ENCODE measurements around the gene ANKRD26. TPM values are rescaled to one million over a fixed set of nuclear protein-coding genes. Genes with fewer than 3 reads are reported as not detected.

The ANKRD26 gene
- total RNA-seq, 1 donor from 2014 or later: 8.8 TPM

DNA sequence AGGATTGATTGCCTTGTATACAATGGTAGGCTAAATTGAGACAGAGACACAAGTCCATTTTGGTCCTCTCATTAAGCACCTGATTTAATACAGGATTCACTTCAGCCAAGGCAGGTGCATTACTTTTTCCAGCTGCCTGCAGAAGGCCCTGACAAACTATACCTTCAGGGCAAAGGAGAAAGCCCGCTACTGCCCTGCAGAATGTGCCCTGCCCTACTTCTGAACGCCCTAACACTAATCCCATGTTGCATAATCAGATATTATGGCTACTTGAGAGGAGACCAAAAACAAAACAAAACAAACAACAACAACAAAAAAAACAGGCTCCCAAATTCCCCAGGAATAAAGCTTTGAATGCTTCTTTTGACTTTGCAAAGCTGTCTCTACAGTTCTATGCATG, 122.7 kb downstream of the ANKRD26 start:
- H3K9me3 ChIP-seq: no peaks in the 10 kb centered on the region
- H3K4me3 ChIP-seq: no peak overlapping the region
- no peak overlapping the region for H3K27ac ChIP-seq
- intact Hi-C loops (cut with DNase I): no loop called here
- no peaks in the 10 kb centered on the region for H3K27me3 ChIP-seq
- DNase-seq (ENCODE audit: extremely low spot score in 2 of 2): no peak
- TF ChIP-seq POLR2AphosphoS5 (IDR thresholded peaks at IDR 0.05; ENCODE audit: insufficient read depth in 1 of 2, low read depth in 1 of 2) (no peak), POLR2A (IDR thresholded peaks at IDR 0.05) (no peak)
- TF ChIP-seq, protein P1, sequence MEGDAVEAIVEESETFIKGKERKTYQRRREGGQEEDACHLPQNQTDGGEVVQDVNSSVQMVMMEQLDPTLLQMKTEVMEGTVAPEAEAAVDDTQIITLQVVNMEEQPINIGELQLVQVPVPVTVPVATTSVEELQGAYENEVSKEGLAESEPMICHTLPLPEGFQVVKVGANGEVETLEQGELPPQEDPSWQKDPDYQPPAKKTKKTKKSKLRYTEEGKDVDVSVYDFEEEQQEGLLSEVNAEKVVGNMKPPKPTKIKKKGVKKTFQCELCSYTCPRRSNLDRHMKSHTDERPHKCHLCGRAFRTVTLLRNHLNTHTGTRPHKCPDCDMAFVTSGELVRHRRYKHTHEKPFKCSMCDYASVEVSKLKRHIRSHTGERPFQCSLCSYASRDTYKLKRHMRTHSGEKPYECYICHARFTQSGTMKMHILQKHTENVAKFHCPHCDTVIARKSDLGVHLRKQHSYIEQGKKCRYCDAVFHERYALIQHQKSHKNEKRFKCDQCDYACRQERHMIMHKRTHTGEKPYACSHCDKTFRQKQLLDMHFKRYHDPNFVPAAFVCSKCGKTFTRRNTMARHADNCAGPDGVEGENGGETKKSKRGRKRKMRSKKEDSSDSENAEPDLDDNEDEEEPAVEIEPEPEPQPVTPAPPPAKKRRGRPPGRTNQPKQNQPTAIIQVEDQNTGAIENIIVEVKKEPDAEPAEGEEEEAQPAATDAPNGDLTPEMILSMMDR (IDR thresholded peaks at IDR 0.05): no peak
- H3K36me3 ChIP-seq: no peaks in the 10 kb centered on the region
- H3K4me1 ChIP-seq: no peaks in the 10 kb centered on the region

DNA sequence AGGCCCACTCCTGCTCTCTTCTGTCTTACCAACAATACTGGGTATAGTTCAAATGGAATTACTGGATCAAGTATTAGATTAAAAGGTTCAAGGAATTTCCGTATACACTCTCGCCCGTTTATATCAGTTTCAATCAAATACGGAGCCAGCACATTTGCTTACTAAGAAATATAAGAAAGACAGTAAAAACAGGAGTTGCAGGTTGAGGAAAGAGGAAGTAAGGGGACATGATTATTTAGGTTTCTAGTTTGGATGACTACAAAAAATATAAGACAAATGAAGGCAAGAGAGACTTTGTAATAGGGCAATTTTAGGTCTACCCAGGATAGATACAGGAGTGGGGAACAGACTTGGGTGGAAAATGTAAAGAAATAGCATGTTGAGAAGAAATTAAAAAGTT, 129.6 kb downstream of the ANKRD26 start:
- intact Hi-C loops (cut with DNase I): no loop called here
- no peak for DNase-seq (ENCODE audit: extremely low spot score in 2 of 2)
- peaks cover 0 to 6% of the 10 kb centered on the region in 2 donors for H3K36me3 ChIP-seq
- H3K9me3 ChIP-seq: no peaks in the 10 kb centered on the region
- no peaks in the 10 kb centered on the region for H3K27me3 ChIP-seq
- TF ChIP-seq, protein P1 (IDR thresholded peaks at IDR 0.05): no peak
- no peak for TF ChIP-seq POLR2AphosphoS5 (IDR thresholded peaks at IDR 0.05; ENCODE audit: insufficient read depth in 1 of 2, low read depth in 1 of 2)
- no peak for TF ChIP-seq POLR2A (IDR thresholded peaks at IDR 0.05)
- H3K4me3 ChIP-seq: no peak overlapping the region
- no peaks in the 10 kb centered on the region for H3K4me1 ChIP-seq
- no peak overlapping the region for H3K27ac ChIP-seq

DNA sequence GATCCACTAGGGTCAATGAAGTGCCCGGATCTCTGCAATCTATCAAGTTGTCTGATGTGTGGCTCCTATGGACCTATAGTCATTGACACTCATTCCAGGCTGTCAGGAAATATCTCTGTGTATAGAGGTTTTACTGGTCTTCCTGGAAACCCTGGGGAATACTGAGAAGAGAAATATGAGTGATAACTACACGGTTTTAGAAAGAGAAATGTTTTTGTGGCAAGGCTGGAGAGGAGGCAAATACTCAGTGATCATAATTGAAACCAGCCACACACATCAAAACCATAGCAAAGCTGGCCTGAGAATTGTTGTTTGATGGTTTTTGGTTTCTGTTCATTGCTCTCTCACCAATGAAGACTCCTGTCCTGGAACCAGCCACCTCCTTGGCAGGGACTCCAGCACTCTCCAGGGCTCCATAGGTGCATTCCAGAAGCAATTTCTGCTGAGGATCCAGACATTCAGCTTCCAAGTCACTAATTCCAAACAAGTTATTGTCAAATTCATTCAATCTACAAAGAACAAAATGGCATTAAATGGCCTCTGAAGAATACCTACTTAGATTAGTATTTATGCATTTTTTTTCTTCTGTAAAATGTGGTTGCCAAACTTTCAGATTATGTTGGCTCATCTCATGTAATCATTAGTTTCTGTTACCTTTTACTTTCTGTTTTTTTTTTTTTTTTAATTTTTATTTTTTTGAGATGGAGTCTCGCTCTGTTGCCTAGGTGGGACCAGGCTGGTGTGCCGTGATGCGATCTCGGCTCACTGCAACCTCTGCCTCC, 131.0 kb downstream of the ANKRD26 start:
- no peak overlapping the region for H3K27ac ChIP-seq
- peaks cover 0 to 7% of the 10 kb centered on the region in 2 donors for H3K36me3 ChIP-seq
- TF ChIP-seq POLR2A (IDR thresholded peaks at IDR 0.05): no peak
- no peak for TF ChIP-seq POLR2AphosphoS5 (IDR thresholded peaks at IDR 0.05; ENCODE audit: insufficient read depth in 1 of 2, low read depth in 1 of 2)
- TF ChIP-seq, protein P1 (IDR thresholded peaks at IDR 0.05): no peak
- DNase-seq (ENCODE audit: extremely low spot score in 2 of 2): no peak
- no peak overlapping the region for H3K4me3 ChIP-seq
- intact Hi-C loops (cut with DNase I): no loop called here
- no peaks in the 10 kb centered on the region for H3K27me3 ChIP-seq
- no peaks in the 10 kb centered on the region for H3K4me1 ChIP-seq
- no peaks in the 10 kb centered on the region for H3K9me3 ChIP-seq

DNA sequence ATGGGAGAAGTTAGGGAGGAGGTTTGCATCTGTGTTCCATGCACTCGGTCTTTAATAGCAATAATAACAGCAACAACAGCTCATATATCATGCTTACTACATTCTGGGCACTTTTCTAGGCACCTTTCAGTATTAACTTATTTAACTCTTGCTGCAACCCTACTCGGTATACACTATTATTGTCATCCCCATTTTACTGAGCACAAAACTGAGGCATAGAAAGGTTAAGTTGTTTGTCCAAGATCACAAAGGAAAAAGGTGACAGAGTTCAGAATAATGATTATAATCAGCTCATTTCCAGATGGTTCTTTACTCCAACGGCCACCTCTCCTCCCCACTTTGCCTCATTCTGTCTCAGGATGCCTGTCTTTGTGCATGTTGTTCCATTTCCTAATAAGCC, 137.5 kb downstream of the ANKRD26 start:
- H3K4me1 ChIP-seq: no peaks in the 10 kb centered on the region
- H3K36me3 ChIP-seq: peaks cover 0 to 7% of the 10 kb centered on the region in 2 donors
- H3K4me3 ChIP-seq: no peak overlapping the region
- no peaks in the 10 kb centered on the region for H3K27me3 ChIP-seq
- intact Hi-C loops (cut with DNase I): no loop called here
- TF ChIP-seq POLR2AphosphoS5 (IDR thresholded peaks at IDR 0.05; ENCODE audit: insufficient read depth in 1 of 2, low read depth in 1 of 2) (no peak), POLR2A (IDR thresholded peaks at IDR 0.05) (no peak)
- TF ChIP-seq, protein P1 (IDR thresholded peaks at IDR 0.05): no peak
- H3K9me3 ChIP-seq: no peaks in the 10 kb centered on the region
- no peak for DNase-seq (ENCODE audit: extremely low spot score in 2 of 2)
- no peak overlapping the region for H3K27ac ChIP-seq

DNA sequence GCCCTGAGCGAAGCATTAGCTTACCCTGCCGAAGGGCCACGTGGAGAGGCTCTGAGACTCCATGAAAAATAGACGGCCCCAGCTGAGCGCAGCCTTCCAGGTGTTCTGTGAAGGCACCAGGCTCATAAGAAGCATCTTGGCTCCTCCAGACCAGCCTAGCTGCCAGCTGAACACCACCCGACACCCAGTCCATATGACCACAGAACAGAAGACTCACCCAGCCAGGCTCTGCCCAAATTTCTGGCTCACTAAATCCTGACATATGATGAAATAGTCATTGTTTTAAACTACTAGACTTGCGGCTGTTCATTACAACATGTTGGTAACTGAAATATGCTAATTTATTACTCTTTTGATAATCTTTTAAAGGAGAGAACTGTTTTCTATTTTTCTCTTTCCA, 140.0 kb downstream of the ANKRD26 start:
- no peak overlapping the region for H3K4me3 ChIP-seq
- intact Hi-C loops (cut with DNase I): no loop called here
- H3K27me3 ChIP-seq: no peaks in the 10 kb centered on the region
- H3K9me3 ChIP-seq: no peaks in the 10 kb centered on the region
- no peaks in the 10 kb centered on the region for H3K36me3 ChIP-seq
- no peaks in the 10 kb centered on the region for H3K4me1 ChIP-seq
- TF ChIP-seq, protein P1 (IDR thresholded peaks at IDR 0.05): no peak
- TF ChIP-seq POLR2A (IDR thresholded peaks at IDR 0.05): no peak
- TF ChIP-seq POLR2AphosphoS5 (IDR thresholded peaks at IDR 0.05; ENCODE audit: insufficient read depth in 1 of 2, low read depth in 1 of 2): no peak
- no peak overlapping the region for H3K27ac ChIP-seq
- DNase-seq (ENCODE audit: extremely low spot score in 2 of 2): no peak
